Peyer's patch (tissue), 4 donors: ENCODE data around the gene HOXD11.

ENCODE experiments used
- POLR2A ChIP-seq, 2 donors: fragments of 450-650 bp; IDR thresholded peaks; one replicate each; pipeline ENCODE4 v1.5.1; 2017; ENCODE audit warnings: antibody characterized with exemption in 2 of 2, mild to moderate bottlenecking in 2 of 2, moderate library complexity in 2 of 2
- TF ChIP-seq, protein P1 (sequence below), 6 experiments: fragments of 450-650 bp in 4 of 6; fragments of 200-600 bp in 2 of 6; sonication (generic) in 1 of 6; IDR thresholded peaks; one replicate each; pipeline ENCODE4 v1.5.1; 2017 to 2019; ENCODE audit warnings: antibody characterized with exemption in 6 of 6, mild to moderate bottlenecking in 3 of 6, moderate library complexity in 1 of 6

DNA sequence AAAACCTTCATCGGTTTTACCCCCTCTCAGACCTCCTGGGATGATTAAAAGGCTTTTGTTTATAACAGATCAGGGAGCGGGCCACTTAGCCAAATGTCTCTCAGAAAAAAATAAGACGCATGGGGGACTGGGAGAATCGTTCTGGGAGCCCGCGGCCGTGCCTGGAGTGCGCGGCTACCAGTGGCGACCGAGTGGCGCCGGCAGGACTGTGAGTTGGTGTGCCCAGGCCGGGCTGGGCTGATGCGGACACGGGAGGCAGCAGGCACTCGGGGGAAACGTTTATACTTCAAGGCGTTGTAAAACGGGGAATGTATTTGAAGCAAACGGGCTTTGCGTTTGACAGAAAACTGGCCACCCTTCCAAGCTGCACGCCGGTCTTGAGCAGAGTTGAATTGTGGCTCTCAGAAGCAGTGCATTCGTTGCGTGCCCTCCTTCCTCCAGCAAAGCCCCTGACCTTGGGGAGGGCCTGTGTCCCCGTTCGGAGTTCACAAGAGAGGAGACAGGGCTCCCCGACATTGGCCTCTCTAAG lies 4.8 kb downstream of the HOXD11 start:
- TF ChIP-seq, protein P1, sequence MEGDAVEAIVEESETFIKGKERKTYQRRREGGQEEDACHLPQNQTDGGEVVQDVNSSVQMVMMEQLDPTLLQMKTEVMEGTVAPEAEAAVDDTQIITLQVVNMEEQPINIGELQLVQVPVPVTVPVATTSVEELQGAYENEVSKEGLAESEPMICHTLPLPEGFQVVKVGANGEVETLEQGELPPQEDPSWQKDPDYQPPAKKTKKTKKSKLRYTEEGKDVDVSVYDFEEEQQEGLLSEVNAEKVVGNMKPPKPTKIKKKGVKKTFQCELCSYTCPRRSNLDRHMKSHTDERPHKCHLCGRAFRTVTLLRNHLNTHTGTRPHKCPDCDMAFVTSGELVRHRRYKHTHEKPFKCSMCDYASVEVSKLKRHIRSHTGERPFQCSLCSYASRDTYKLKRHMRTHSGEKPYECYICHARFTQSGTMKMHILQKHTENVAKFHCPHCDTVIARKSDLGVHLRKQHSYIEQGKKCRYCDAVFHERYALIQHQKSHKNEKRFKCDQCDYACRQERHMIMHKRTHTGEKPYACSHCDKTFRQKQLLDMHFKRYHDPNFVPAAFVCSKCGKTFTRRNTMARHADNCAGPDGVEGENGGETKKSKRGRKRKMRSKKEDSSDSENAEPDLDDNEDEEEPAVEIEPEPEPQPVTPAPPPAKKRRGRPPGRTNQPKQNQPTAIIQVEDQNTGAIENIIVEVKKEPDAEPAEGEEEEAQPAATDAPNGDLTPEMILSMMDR (IDR thresholded peaks at IDR 0.05): no peak
- TF ChIP-seq POLR2A (IDR thresholded peaks at IDR 0.05): no peak
